ENCODE data around the gene WDFY2. TPM values are rescaled to one million over a fixed set of nuclear protein-coding genes. Genes with fewer than 3 reads are reported as not detected.

The WDFY2 gene, protein sequence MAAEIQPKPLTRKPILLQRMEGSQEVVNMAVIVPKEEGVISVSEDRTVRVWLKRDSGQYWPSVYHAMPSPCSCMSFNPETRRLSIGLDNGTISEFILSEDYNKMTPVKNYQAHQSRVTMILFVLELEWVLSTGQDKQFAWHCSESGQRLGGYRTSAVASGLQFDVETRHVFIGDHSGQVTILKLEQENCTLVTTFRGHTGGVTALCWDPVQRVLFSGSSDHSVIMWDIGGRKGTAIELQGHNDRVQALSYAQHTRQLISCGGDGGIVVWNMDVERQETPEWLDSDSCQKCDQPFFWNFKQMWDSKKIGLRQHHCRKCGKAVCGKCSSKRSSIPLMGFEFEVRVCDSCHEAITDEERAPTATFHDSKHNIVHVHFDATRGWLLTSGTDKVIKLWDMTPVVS
- 10 to 100 TPM in 3 of 4 donors, 1 to 10 TPM in 1; 7.7 to 23.3 (median 18.2) TPM for total RNA-seq

GRCh38 chr13:51583875-51584730, at the start of gene WDFY2:
TSS of gene WDFY2 (plus strand) at chr13:51584462. CDS start at chr13:51584688, 226 bp downstream.
- WGBS, 2 donors: 0 to 1% methylated on average over 13 to 15 of the region's 81 CpGs
- intact Hi-C loops (cut with DNase I): loop anchor here (2.0 to 5.0 kb wide), 2 partner anchors 131 to 218 kb away; partner anchors contain the start of genes DHRS12 and INTS6

DNA sequence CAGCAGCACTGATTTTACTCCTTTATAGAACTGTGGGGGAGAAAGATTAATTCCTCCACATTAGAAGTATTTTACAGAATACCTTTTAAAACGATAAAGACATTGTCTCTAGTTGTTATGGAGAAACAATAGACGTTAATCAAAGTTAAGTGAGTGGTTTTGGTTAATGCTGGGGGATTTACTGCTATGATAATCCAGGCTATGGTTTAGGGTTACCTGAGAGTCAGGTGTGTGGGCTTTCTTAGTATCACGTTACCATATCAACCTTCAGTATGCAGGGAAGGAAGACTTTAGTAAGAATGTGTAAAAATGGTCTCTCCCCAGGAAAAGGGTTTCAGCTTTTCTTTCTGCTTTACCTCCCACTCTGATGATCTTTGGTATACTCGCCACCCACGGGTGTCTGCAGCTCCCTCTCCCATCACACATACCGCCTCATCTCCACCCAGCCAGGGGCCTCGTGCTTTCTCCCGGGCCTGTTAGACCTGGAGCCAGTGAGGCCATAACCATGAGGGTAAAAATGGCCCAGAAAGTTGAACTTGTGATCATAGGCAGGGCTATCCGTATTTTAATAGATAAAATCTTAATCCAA, 45.6 kb upstream of the WDFY2 start:
- no peak overlapping the region for H3K4me3 ChIP-seq
- DNase-seq: no peak
- no peak overlapping the region for H3K27ac ChIP-seq
- H3K9me3 ChIP-seq: no peaks in the 10 kb centered on the region
- no peaks in the 10 kb centered on the region for H3K36me3 ChIP-seq
- no peak for TF ChIP-seq POLR2A (IDR thresholded peaks at IDR 0.05)
- TF ChIP-seq, protein P1, sequence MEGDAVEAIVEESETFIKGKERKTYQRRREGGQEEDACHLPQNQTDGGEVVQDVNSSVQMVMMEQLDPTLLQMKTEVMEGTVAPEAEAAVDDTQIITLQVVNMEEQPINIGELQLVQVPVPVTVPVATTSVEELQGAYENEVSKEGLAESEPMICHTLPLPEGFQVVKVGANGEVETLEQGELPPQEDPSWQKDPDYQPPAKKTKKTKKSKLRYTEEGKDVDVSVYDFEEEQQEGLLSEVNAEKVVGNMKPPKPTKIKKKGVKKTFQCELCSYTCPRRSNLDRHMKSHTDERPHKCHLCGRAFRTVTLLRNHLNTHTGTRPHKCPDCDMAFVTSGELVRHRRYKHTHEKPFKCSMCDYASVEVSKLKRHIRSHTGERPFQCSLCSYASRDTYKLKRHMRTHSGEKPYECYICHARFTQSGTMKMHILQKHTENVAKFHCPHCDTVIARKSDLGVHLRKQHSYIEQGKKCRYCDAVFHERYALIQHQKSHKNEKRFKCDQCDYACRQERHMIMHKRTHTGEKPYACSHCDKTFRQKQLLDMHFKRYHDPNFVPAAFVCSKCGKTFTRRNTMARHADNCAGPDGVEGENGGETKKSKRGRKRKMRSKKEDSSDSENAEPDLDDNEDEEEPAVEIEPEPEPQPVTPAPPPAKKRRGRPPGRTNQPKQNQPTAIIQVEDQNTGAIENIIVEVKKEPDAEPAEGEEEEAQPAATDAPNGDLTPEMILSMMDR (IDR thresholded peaks at IDR 0.05): no peak
- H3K4me1 ChIP-seq: peaks cover 0 to 35% (median 9%) of the 10 kb centered on the region in 3 donors
- no peaks in the 10 kb centered on the region for H3K27me3 ChIP-seq
- intact Hi-C loops (cut with DNase I): no loop called here
- WGBS, 2 donors: 72 to 76% methylated on average over 8 to 9 of the region's 9 CpGs

More at GRCh38 chr13:51583875-51584730, at the start of gene WDFY2:
- peak; percentile 100 for DNase-seq
- H3K27ac ChIP-seq: peak within 1 kb of the TSS; percentile 94 to 98 (median 96)
- TF ChIP-seq, protein P1 (IDR thresholded peaks at IDR 0.05): peak in 4 of 6 experiments; percentile 5 to 39 (median 24)
- TF ChIP-seq POLR2A (IDR thresholded peaks at IDR 0.05): peak in 3 of 4 donors; percentile 77 to 92 (median 91)
- H3K9me3 ChIP-seq: no peaks in the 10 kb centered on the region
- H3K4me3 ChIP-seq: peak within 1 kb of the TSS; percentile 66 to 95 (median 82)
- H3K4me1 ChIP-seq: peaks cover 14 to 49% (median 19%) of the 10 kb centered on the region in 3 donors
- H3K27me3 ChIP-seq: no peaks in the 10 kb centered on the region
- no peaks in the 10 kb centered on the region for H3K36me3 ChIP-seq

- H3K9me3 ChIP-seq: no peaks in the 10 kb centered on the region
- no peaks in the 10 kb centered on the region for H3K36me3 ChIP-seq
- WGBS, 2 donors: 34 to 36% methylated on average over 2 of the region's 2 CpGs
- no peak for DNase-seq
- no peaks in the 10 kb centered on the region for H3K27me3 ChIP-seq
- H3K27ac ChIP-seq: peak overlapping the region in 2 of 4 donors; percentile 5 to 47
- intact Hi-C loops (cut with DNase I): no loop called here
- no peak overlapping the region for H3K4me3 ChIP-seq
- H3K4me1 ChIP-seq: peaks cover 0 to 35% (median 9%) of the 10 kb centered on the region in 3 donors
- TF ChIP-seq POLR2A (IDR thresholded peaks at IDR 0.05): no peak
- TF ChIP-seq, protein P1 (IDR thresholded peaks at IDR 0.05): no peak
These were observed 44.4 kb upstream of the WDFY2 start for GRCh38 chr13:51539887-51540286.

GRCh38 chr13:51541037-51541436, 43.2 kb upstream of the WDFY2 start:
- Histone ChIP-seq H3K9me3 (no peaks in the 10 kb centered on the region), H3K27me3 (no peaks in the 10 kb centered on the region), H3K4me1 (peaks cover 0 to 35% (median 9%) of the 10 kb centered on the region in 3 donors), H3K4me3 (no peak overlapping the region), H3K27ac (no peak overlapping the region), H3K36me3 (no peaks in the 10 kb centered on the region)
- no peak for TF ChIP-seq POLR2A (IDR thresholded peaks at IDR 0.05)
- TF ChIP-seq, protein P1 (IDR thresholded peaks at IDR 0.05): no peak
- 66 to 83% methylated on average over 3 of the region's 3 CpGs for WGBS, 2 donors
- no peak for DNase-seq
- intact Hi-C loops (cut with DNase I): no loop called here
